Fibroblast of peridontal ligament (primary cell): Measurements from ENCODE around the gene RPRD1A.
"Not testable (repeated sequence)": the region's sequence is repeated elsewhere in the genome, so short reads cannot be mapped to it uniquely, and the experiment has no call there.

Experiments used
- DNase-seq: peaks from one replicate; pipeline ENCODE4 v3.0.0-alpha.2; 2010; ENCODE audit errors: extremely low read depth

RPRD1A gene

GRCh38 chr18:36067055-36067957 is at the start of gene RPRD1A:
Gene RPRD1A, minus strand, starts transcription at chr18:36067559. Its CDS starts 155 bp downstream, at chr18:36067404.
- peak; percentile 89 for DNase-seq

- not testable (repeated sequence) for DNase-seq
These were observed 49.4 kb upstream of the RPRD1A start for GRCh38 chr18:36116771-36117170.

- DNase-seq = no peak
These were observed 47.4 kb upstream of the RPRD1A start for GRCh38 chr18:36114738-36115137.

GRCh38 chr18:36114251-36114650 is 46.9 kb upstream of the RPRD1A start:
- DNase-seq = no peak

GRCh38 chr18:36112302-36112701 is 44.9 kb upstream of the RPRD1A start:
- no peak for DNase-seq

GRCh38 chr18:36109737-36110136 is 42.4 kb upstream of the RPRD1A start:
- DNase-seq = peak; percentile 11

GRCh38 chr18:36108601-36109000 is 41.2 kb upstream of the RPRD1A start:
- no peak for DNase-seq

- no peak for DNase-seq
These were observed 40.8 kb upstream of the RPRD1A start for GRCh38 chr18:36108196-36108595.

- no peak for DNase-seq
These were observed 40.1 kb upstream of the RPRD1A start for GRCh38 chr18:36107477-36107876.

- no peak for DNase-seq
These were observed 37.4 kb upstream of the RPRD1A start for GRCh38 chr18:36104749-36105148.

GRCh38 chr18:36101943-36102342 is 34.6 kb upstream of the RPRD1A start:
- DNase-seq = no peak

- DNase-seq = no peak
These were observed 32.0 kb upstream of the RPRD1A start for GRCh38 chr18:36099311-36099710.

- no peak for DNase-seq
These were observed 29.6 kb upstream of the RPRD1A start for GRCh38 chr18:36096955-36097354.

- DNase-seq = peak; percentile 89
These were observed 28.7 kb upstream of the RPRD1A start for GRCh38 chr18:36095936-36096519.

- no peak for DNase-seq
These were observed 27.1 kb upstream of the RPRD1A start for GRCh38 chr18:36094431-36094830.

GRCh38 chr18:36092116-36092515 is 24.8 kb upstream of the RPRD1A start:
- not testable (repeated sequence) for DNase-seq

GRCh38 chr18:36089001-36089400 is 21.6 kb upstream of the RPRD1A start:
- no peak for DNase-seq

- DNase-seq = no peak
These were observed 20.9 kb upstream of the RPRD1A start for GRCh38 chr18:36088256-36088655.

GRCh38 chr18:36086186-36086585 is 18.8 kb upstream of the RPRD1A start:
- DNase-seq = no peak

GRCh38 chr18:36085195-36085594 is 17.8 kb upstream of the RPRD1A start:
- no peak for DNase-seq

GRCh38 chr18:36083729-36084128 is 16.4 kb upstream of the RPRD1A start:
- no peak for DNase-seq

- not testable (repeated sequence) for DNase-seq
These were observed 13.8 kb upstream of the RPRD1A start for GRCh38 chr18:36081118-36081517.
